ENCODE results near the gene STOX1. TPM values are rescaled to one million over a fixed set of nuclear protein-coding genes. Genes with fewer than 3 reads are reported as not detected.

The STOX1 gene
- total RNA-seq, 1 experiment from 2014 or later, result 1.9 TPM

- no peak for TF ChIP-seq AFF4 (CRISPR knock-in tag; IDR thresholded peaks at IDR 0.05; ENCODE audit: borderline replicate concordance)
- TF ChIP-seq, protein P1, sequence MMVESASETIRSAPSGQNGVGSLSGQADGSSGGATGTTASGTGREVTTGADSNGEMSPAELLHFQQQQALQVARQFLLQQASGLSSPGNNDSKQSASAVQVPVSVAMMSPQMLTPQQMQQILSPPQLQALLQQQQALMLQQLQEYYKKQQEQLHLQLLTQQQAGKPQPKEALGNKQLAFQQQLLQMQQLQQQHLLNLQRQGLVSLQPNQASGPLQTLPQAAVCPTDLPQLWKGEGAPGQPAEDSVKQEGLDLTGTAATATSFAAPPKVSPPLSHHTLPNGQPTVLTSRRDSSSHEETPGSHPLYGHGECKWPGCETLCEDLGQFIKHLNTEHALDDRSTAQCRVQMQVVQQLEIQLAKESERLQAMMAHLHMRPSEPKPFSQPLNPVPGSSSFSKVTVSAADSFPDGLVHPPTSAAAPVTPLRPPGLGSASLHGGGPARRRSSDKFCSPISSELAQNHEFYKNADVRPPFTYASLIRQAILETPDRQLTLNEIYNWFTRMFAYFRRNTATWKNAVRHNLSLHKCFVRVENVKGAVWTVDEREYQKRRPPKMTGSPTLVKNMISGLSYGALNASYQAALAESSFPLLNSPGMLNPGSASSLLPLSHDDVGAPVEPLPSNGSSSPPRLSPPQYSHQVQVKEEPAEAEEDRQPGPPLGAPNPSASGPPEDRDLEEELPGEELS (CRISPR knock-in tag; IDR thresholded peaks at IDR 0.05), result no peak
- no peak for TF ChIP-seq AR (CRISPR knock-in tag; IDR thresholded peaks at IDR 0.05)
- TF ChIP-seq ZNF671 (CRISPR knock-in tag; IDR thresholded peaks at IDR 0.05), result no peak
Observed at GRCh38 chr10:68848806-68849205, 21.5 kb downstream of the STOX1 start (continued).

- CTCF ChIA-PET, result no interaction called here
- H3K9me3 Mint-ChIP-seq, result peaks cover 20% of the 10 kb centered on the region
- H3K4me1 Mint-ChIP-seq, result peaks cover 12% of the 10 kb centered on the region
Observed at GRCh38 chr10:68856352-68856751, 29.0 kb downstream of the STOX1 start.

More at GRCh38 chr10:68856352-68856751, 29.0 kb downstream of the STOX1 start:
- no peak overlapping the region for H3K27ac Mint-ChIP-seq
- peaks cover 21% of the 10 kb centered on the region for H3K36me3 Mint-ChIP-seq
- DNase-seq (ENCODE audit: low spot score) (no peak), ATAC-seq (no peak; the same call in none of the 2 replicates)
- no peak overlapping the region for H3K4me3 Mint-ChIP-seq
- POLR2A ChIA-PET, result interaction anchor here (0.6 kb wide), 1 partner anchor 11 kb away, joined by 4 read pairs; no protein-coding TSS in a partner anchor
- no peak for TF ChIP-seq TP53 (CRISPR knock-in tag; IDR thresholded peaks at IDR 0.05)
- TF ChIP-seq RELA (CRISPR knock-in tag; IDR thresholded peaks at IDR 0.05; ENCODE audit: borderline replicate concordance), result no peak
- no peak for TF ChIP-seq ZNF317 (CRISPR knock-in tag; IDR thresholded peaks at IDR 0.05; ENCODE audit: borderline replicate concordance, low read depth)
- TF ChIP-seq PREB (CRISPR knock-in tag; IDR thresholded peaks at IDR 0.05; ENCODE audit: borderline replicate concordance), result no peak
- no peak for TF ChIP-seq JUN (CRISPR knock-in tag; IDR thresholded peaks at IDR 0.05)
- no peak for TF ChIP-seq JAZF1 (CRISPR knock-in tag; IDR thresholded peaks at IDR 0.05)
- TF ChIP-seq PRRX2 (CRISPR knock-in tag; IDR thresholded peaks at IDR 0.05), result no peak
- TF ChIP-seq, protein P2, sequence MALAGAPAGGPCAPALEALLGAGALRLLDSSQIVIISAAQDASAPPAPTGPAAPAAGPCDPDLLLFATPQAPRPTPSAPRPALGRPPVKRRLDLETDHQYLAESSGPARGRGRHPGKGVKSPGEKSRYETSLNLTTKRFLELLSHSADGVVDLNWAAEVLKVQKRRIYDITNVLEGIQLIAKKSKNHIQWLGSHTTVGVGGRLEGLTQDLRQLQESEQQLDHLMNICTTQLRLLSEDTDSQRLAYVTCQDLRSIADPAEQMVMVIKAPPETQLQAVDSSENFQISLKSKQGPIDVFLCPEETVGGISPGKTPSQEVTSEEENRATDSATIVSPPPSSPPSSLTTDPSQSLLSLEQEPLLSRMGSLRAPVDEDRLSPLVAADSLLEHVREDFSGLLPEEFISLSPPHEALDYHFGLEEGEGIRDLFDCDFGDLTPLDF (CRISPR knock-in tag; IDR thresholded peaks at IDR 0.05), result no peak
- no peak for TF ChIP-seq SMAD4 (CRISPR knock-in tag; IDR thresholded peaks at IDR 0.05)
- TF ChIP-seq ERG (CRISPR knock-in tag; IDR thresholded peaks at IDR 0.05), result no peak
- no peak for TF ChIP-seq SOX15 (CRISPR knock-in tag; IDR thresholded peaks at IDR 0.05)
- no peak for TF ChIP-seq CREB1 (CRISPR knock-in tag; IDR thresholded peaks at IDR 0.05)
- no peak for TF ChIP-seq HMGXB4 (CRISPR knock-in tag; IDR thresholded peaks at IDR 0.05)
- no peak for TF ChIP-seq NFATC4 (CRISPR knock-in tag; IDR thresholded peaks at IDR 0.05)
- TF ChIP-seq CTCF (IDR thresholded peaks at IDR 0.05), result no peak
- TF ChIP-seq ZNF232 (CRISPR knock-in tag; IDR thresholded peaks at IDR 0.05), result no peak
- peaks cover 15% of the 10 kb centered on the region for H3K27me3 Mint-ChIP-seq (ENCODE audit: low read depth)

Data from WTC11 (cell line).